Mesenchymal stem cell (in vitro differentiated cells and primary cell): ENCODE results near the gene SLIT3.

Experiments used
- DNase-seq: peaks from one replicate; pipeline ENCODE4 v3.0.0-alpha.2; 2013
- H2AFZ ChIP-seq: one replicate; pipeline ENCODE4 v1.6.1; 2013; ENCODE audit warnings: low read depth, mild to moderate bottlenecking, control low read depth, inconsistent platforms, low read length, moderate library complexity
- H2AK5ac ChIP-seq: 2 replicates; pipeline ENCODE4 v1.6.1; 2013; ENCODE audit warnings: low read length, moderate library complexity, mild to moderate bottlenecking, inconsistent platforms; ENCODE audit not compliant: severe bottlenecking
- H2BK120ac ChIP-seq: one replicate; pipeline ENCODE4 v1.6.1; 2013; ENCODE audit warnings: low read depth, mild to moderate bottlenecking, inconsistent platforms, low read length, moderate library complexity
- H2BK12ac ChIP-seq, 2 experiments: one replicate each; pipeline ENCODE4 v1.6.1; 2013; ENCODE audit warnings: inconsistent platforms in 2 of 2, low read length in 2 of 2, mild to moderate bottlenecking in 2 of 2, moderate library complexity in 2 of 2, control low read depth in 1 of 2
- H2BK15ac ChIP-seq: one replicate; pipeline ENCODE4 v1.6.1; 2013; ENCODE audit warnings: mild to moderate bottlenecking, low read depth, inconsistent platforms; ENCODE audit not compliant: poor library complexity, severe bottlenecking
- H2BK5ac ChIP-seq: 2 replicates; pipeline ENCODE4 v1.6.1; 2013; ENCODE audit warnings: low read depth, mild to moderate bottlenecking, low read length, control low read depth, inconsistent platforms; ENCODE audit not compliant: poor library complexity, severe bottlenecking
- H3K14ac ChIP-seq, 2 experiments: one replicate each; pipeline ENCODE4 v1.6.1; 2013; ENCODE audit warnings: inconsistent platforms in 2 of 2, low read length in 2 of 2, control low read depth in 1 of 2, mild to moderate bottlenecking in 1 of 2, moderate library complexity in 1 of 2
- H3K18ac ChIP-seq, 2 experiments: one replicate each; pipeline ENCODE4 v1.6.1; 2013; ENCODE audit warnings: inconsistent platforms in 2 of 2, low read length in 2 of 2, control low read depth in 1 of 2, low read depth in 1 of 2, mild to moderate bottlenecking in 1 of 2
- H3K23ac ChIP-seq, 2 experiments: one replicate each; pipeline ENCODE4 v1.6.1; 2013; ENCODE audit warnings: inconsistent platforms in 2 of 2, low read length in 2 of 2, mild to moderate bottlenecking in 2 of 2, moderate library complexity in 2 of 2, control low read depth in 1 of 2
- H3K27ac ChIP-seq: 2 replicates; pipeline ENCODE4 v1.5.1; 2013; ENCODE audit warnings: mild to moderate bottlenecking, moderate library complexity, low read length, control low read depth, inconsistent platforms; ENCODE audit not compliant: poor library complexity, severe bottlenecking
- H3K27me3 ChIP-seq, 2 experiments: 2 replicates each; pipeline versions ENCODE4 v1.6.1 to v1.7.0; 2013; ENCODE audit warnings: low read length in 2 of 2, mild to moderate bottlenecking in 2 of 2, moderate library complexity in 2 of 2, control low read depth in 1 of 2, inconsistent platforms in 1 of 2; ENCODE audit not compliant: control insufficient read depth in 1 of 2, insufficient read depth in 1 of 2
- H3K36me3 ChIP-seq, 2 experiments: 2 replicates each; pipeline versions ENCODE4 v1.6.1 to v1.7.0; 2013; ENCODE audit warnings: low read length in 2 of 2, control low read depth in 1 of 2, inconsistent platforms in 1 of 2, low read depth in 1 of 2, mild to moderate bottlenecking in 1 of 2; ENCODE audit not compliant: insufficient read depth in 2 of 2, control insufficient read depth in 1 of 2
- H3K4ac ChIP-seq, 2 experiments: one replicate each; pipeline ENCODE4 v1.6.1; 2013; ENCODE audit warnings: inconsistent platforms in 2 of 2, low read length in 2 of 2, mild to moderate bottlenecking in 2 of 2, moderate library complexity in 2 of 2, control low read depth in 1 of 2, low read depth in 1 of 2
- H3K4me1 ChIP-seq: 2 replicates; pipeline ENCODE4 v1.6.1; 2013; ENCODE audit warnings: low read depth, low read length, control low read depth; ENCODE audit not compliant: control insufficient read depth, insufficient read depth
- H3K4me2 ChIP-seq: 2 replicates; pipeline ENCODE4 v1.6.1; 2013; ENCODE audit warnings: low read length, mild to moderate bottlenecking, inconsistent platforms; ENCODE audit not compliant: poor library complexity, severe bottlenecking
- H3K4me3 ChIP-seq, 2 experiments: 2 replicates each; pipeline versions ENCODE4 v1.5.1 to v1.7.0; 2013; ENCODE audit warnings: low read length in 2 of 2, mild to moderate bottlenecking in 2 of 2, control low read depth in 1 of 2, low read depth in 1 of 2; ENCODE audit not compliant: insufficient read depth in 1 of 2
- H3K79me1 ChIP-seq: replicated peaks from 2 replicates; pipeline ENCODE4 v1.6.1; 2013; ENCODE audit warnings: mild to moderate bottlenecking, control low read depth, low read length, inconsistent platforms; ENCODE audit not compliant: poor library complexity, severe bottlenecking
- H3K9ac ChIP-seq: 2 replicates; pipeline ENCODE4 v1.7.0; 2013; ENCODE audit warnings: mild to moderate bottlenecking, low read length, moderate library complexity
- H3K9me3 ChIP-seq: 2 replicates; pipeline ENCODE4 v1.7.0; 2013; ENCODE audit warnings: mild to moderate bottlenecking, low read length; ENCODE audit not compliant: control insufficient read depth
- H4K8ac ChIP-seq: one replicate; pipeline ENCODE4 v1.6.1; 2013; ENCODE audit warnings: inconsistent platforms, mild to moderate bottlenecking, low read length, moderate library complexity
- H4K91ac ChIP-seq: one replicate; pipeline ENCODE4 v1.6.1; 2013; ENCODE audit warnings: mild to moderate bottlenecking, low read length, inconsistent platforms
- WGBS: methylation state at CpG from one replicate; pipeline ENCODE4 v1.1.7; 2013; ENCODE audit warnings: mixed read lengths; 5-methylcytosine and 5-hydroxymethylcytosine counted together

SLIT3 gene

GRCh38 chr5:169280286-169280685 lies 20.7 kb downstream of the SLIT3 start:
- Histone ChIP-seq H2BK5ac (no peak overlapping the region), H2BK120ac (no peak overlapping the region), H2AK5ac (no peak overlapping the region), H3K4me2 (no peak overlapping the region), H3K9me3 (peaks cover 3% of the 10 kb centered on the region), H3K9ac (no peak overlapping the region), H4K8ac (no peak overlapping the region), H2BK15ac (no peak overlapping the region), H3K79me1 (no peaks in the 10 kb centered on the region), H3K36me3 (peaks cover 0 to 76% of the 10 kb centered on the region in 2 experiments), H3K18ac (no peak overlapping the region), H2BK12ac (no peak overlapping the region), H3K23ac (no peak overlapping the region), H3K4me1 (no peaks in the 10 kb centered on the region), H3K27ac (no peak overlapping the region), H2AFZ (no peak overlapping the region), H3K14ac (no peak overlapping the region), H3K27me3 (no peaks in the 10 kb centered on the region), H3K4me3 (no peak overlapping the region), H4K91ac (no peak overlapping the region), H3K4ac (no peak overlapping the region)
- WGBS: 76% methylated on average over 4 of the region's 4 CpGs
- no peak for DNase-seq

GRCh38 chr5:169279125-169279524 lies 21.8 kb downstream of the SLIT3 start:
- Histone ChIP-seq H2AK5ac (no peak overlapping the region), H4K91ac (no peak overlapping the region), H4K8ac (no peak overlapping the region), H3K23ac (no peak overlapping the region), H3K9ac (no peak overlapping the region), H2BK120ac (no peak overlapping the region), H2BK5ac (no peak overlapping the region), H3K9me3 (no peaks in the 10 kb centered on the region), H3K4me2 (no peak overlapping the region), H2AFZ (no peak overlapping the region), H3K18ac (no peak overlapping the region), H3K79me1 (no peaks in the 10 kb centered on the region), H3K36me3 (peaks cover 0 to 82% of the 10 kb centered on the region in 2 experiments), H3K27me3 (no peaks in the 10 kb centered on the region), H3K27ac (no peak overlapping the region), H3K14ac (no peak overlapping the region), H2BK12ac (no peak overlapping the region), H3K4me1 (no peaks in the 10 kb centered on the region), H2BK15ac (no peak overlapping the region), H3K4me3 (no peak overlapping the region), H3K4ac (no peak overlapping the region)
- WGBS: no CpG with 5 or more reads among the region's 2 CpGs
- no peak for DNase-seq

GRCh38 chr5:169273881-169274280 lies 27.1 kb downstream of the SLIT3 start:
- no peak overlapping the region for H3K14ac ChIP-seq
- no peak overlapping the region for H3K27ac ChIP-seq
- H3K4me3 ChIP-seq: no peak overlapping the region
- H3K36me3 ChIP-seq: peaks cover 0 to 67% of the 10 kb centered on the region in 2 experiments
- H2AK5ac ChIP-seq: no peak overlapping the region
- no peak overlapping the region for H3K18ac ChIP-seq
- no peak overlapping the region for H4K8ac ChIP-seq
- no peak overlapping the region for H3K9ac ChIP-seq
- no peak overlapping the region for H2BK12ac ChIP-seq
- H3K4me2 ChIP-seq: no peak overlapping the region
- no peak overlapping the region for H3K4ac ChIP-seq
- DNase-seq: no peak
- WGBS: 81% methylated on average over 2 of the region's 2 CpGs
- H2AFZ ChIP-seq: no peak overlapping the region
- H3K9me3 ChIP-seq: no peaks in the 10 kb centered on the region
- no peaks in the 10 kb centered on the region for H3K79me1 ChIP-seq
- H2BK5ac ChIP-seq: no peak overlapping the region
- H2BK120ac ChIP-seq: no peak overlapping the region
- H3K23ac ChIP-seq: no peak overlapping the region
- H3K27me3 ChIP-seq: no peaks in the 10 kb centered on the region
- H3K4me1 ChIP-seq: no peaks in the 10 kb centered on the region
- H4K91ac ChIP-seq: no peak overlapping the region
- H2BK15ac ChIP-seq: no peak overlapping the region

GRCh38 chr5:169273451-169273850 lies 27.5 kb downstream of the SLIT3 start:
- no peak overlapping the region for H3K4me3 ChIP-seq
- H2AFZ ChIP-seq: no peak overlapping the region
- no peak overlapping the region for H3K18ac ChIP-seq
- no peaks in the 10 kb centered on the region for H3K79me1 ChIP-seq
- no peak overlapping the region for H3K9ac ChIP-seq
- H2BK120ac ChIP-seq: no peak overlapping the region
- no peaks in the 10 kb centered on the region for H3K27me3 ChIP-seq
- H2BK15ac ChIP-seq: no peak overlapping the region
- no peak overlapping the region for H3K14ac ChIP-seq
- H3K9me3 ChIP-seq: no peaks in the 10 kb centered on the region
- H3K4ac ChIP-seq: no peak overlapping the region
- H3K23ac ChIP-seq: no peak overlapping the region
- H2BK12ac ChIP-seq: no peak overlapping the region
- H2AK5ac ChIP-seq: no peak overlapping the region
- no peak overlapping the region for H3K4me2 ChIP-seq
- no CpG with 5 or more reads among the region's 1 CpG for WGBS
- DNase-seq: no peak
- no peaks in the 10 kb centered on the region for H3K4me1 ChIP-seq
- peaks cover 0 to 63% of the 10 kb centered on the region in 2 experiments for H3K36me3 ChIP-seq
- no peak overlapping the region for H3K27ac ChIP-seq
- no peak overlapping the region for H2BK5ac ChIP-seq
- H4K91ac ChIP-seq: no peak overlapping the region
- H4K8ac ChIP-seq: no peak overlapping the region
